Measurements from ENCODE around the gene ADPRM.

DNA sequence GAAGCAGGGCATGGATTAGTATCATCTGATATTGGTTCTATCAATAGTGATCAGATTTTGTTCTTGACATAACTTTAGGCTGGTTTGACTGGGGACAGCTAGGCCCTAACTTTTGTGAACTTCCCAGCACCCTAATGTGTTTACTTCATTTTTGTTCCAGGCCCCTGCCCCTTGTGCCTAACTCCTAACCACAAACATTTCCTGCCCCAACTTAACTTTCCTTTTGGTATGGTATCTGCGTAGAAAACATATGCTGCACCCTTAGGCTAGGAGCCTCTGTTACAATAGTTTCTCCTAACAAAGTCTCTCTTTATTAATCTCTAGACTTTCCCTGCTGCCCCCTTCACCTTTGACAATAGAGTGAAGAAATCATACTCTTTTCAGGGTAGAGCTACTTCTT, 2.5 kb downstream of the ADPRM start:
- TF ChIP-seq FOXJ3 (CRISPR knock-in tag; IDR thresholded peaks at IDR 0.05; ENCODE audit: borderline replicate concordance), result no peak
- no peak for TF ChIP-seq ESRRA (CRISPR knock-in tag; IDR thresholded peaks at IDR 0.05; ENCODE audit: borderline replicate concordance)
- no peak for TF ChIP-seq USF1 (CRISPR knock-in tag; IDR thresholded peaks at IDR 0.05)
- TF ChIP-seq, protein P1, sequence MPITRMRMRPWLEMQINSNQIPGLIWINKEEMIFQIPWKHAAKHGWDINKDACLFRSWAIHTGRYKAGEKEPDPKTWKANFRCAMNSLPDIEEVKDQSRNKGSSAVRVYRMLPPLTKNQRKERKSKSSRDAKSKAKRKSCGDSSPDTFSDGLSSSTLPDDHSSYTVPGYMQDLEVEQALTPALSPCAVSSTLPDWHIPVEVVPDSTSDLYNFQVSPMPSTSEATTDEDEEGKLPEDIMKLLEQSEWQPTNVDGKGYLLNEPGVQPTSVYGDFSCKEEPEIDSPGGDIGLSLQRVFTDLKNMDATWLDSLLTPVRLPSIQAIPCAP (CRISPR knock-in tag; IDR thresholded peaks at IDR 0.05), result no peak
- no peak for TF ChIP-seq ZNF317 (CRISPR knock-in tag; IDR thresholded peaks at IDR 0.05; ENCODE audit: borderline replicate concordance, low read depth)
- TF ChIP-seq ATF2 (CRISPR knock-in tag; IDR thresholded peaks at IDR 0.05; ENCODE audit: borderline replicate concordance, low read depth), result no peak
- TF ChIP-seq GABPB1 (CRISPR knock-in tag; IDR thresholded peaks at IDR 0.05), result no peak
- no peak for TF ChIP-seq SP1 (CRISPR knock-in tag; conservative IDR thresholded peaks at IDR 0.05)
- no peak for TF ChIP-seq CTCF (IDR thresholded peaks at IDR 0.05)
- no peak for TF ChIP-seq ZNF232 (CRISPR knock-in tag; IDR thresholded peaks at IDR 0.05)
- no peak for TF ChIP-seq ZNF423 (CRISPR knock-in tag; IDR thresholded peaks at IDR 0.05)
- no peak for TF ChIP-seq SMAD3 (CRISPR knock-in tag; IDR thresholded peaks at IDR 0.05; ENCODE audit: borderline replicate concordance)
- TF ChIP-seq ZNF138 (CRISPR knock-in tag; conservative IDR thresholded peaks at IDR 0.05), result no peak

Measured in WTC11 (cell line).